GM23248 (cell line): Measurements from ENCODE around the gene TNP2. TPM values are rescaled to one million over a fixed set of nuclear protein-coding genes. Genes with fewer than 3 reads are reported as not detected.
"Not testable (repeated sequence)": the region's sequence is repeated elsewhere in the genome, so short reads cannot be mapped to it uniquely, and the experiment has no call there.

Source experiments
- DNase-seq: peaks from one replicate; pipeline ENCODE4 v3.0.0-alpha.2; 2015
- H2AFZ ChIP-seq: fragments of 200-600 bp; sonication (generic); 2 replicates; pipeline ENCODE4 v1.6.1; 2016; ENCODE audit warnings: antibody characterized with exemption
- H3F3A ChIP-seq: fragments of 200-600 bp; sonication (generic); 2 replicates; pipeline ENCODE4 v1.6.1; 2016; ENCODE audit warnings: mild to moderate bottlenecking, antibody characterized with exemption, mixed run types; ENCODE audit not compliant: insufficient read depth
- H3K27ac ChIP-seq: fragments of 200-600 bp; sonication (generic); 2 replicates; pipeline ENCODE4 v1.5.1; 2016; ENCODE audit warnings: mild to moderate bottlenecking
- H3K27me3 ChIP-seq: fragments of 200-600 bp; sonication (generic); replicated peaks from 2 replicates; pipeline ENCODE4 v1.6.1; 2016; ENCODE audit warnings: mild to moderate bottlenecking; ENCODE audit not compliant: insufficient read depth
- H3K36me3 ChIP-seq: fragments of 200-600 bp; sonication (generic); 2 replicates; pipeline ENCODE4 v1.6.1; 2016; ENCODE audit warnings: low read depth, mild to moderate bottlenecking
- H3K4me1 ChIP-seq: fragments of 200-600 bp; sonication (generic); 2 replicates; pipeline ENCODE4 v1.6.1; 2016; ENCODE audit warnings: mild to moderate bottlenecking; ENCODE audit not compliant: insufficient read depth
- H3K4me2 ChIP-seq: fragments of 200-600 bp; sonication (generic); one replicate; pipeline ENCODE4 v1.6.1; 2016; ENCODE audit warnings: mild to moderate bottlenecking; ENCODE audit not compliant: unreplicated experiment
- H3K4me3 ChIP-seq: fragments of 200-600 bp; sonication (generic); 2 replicates; pipeline ENCODE4 v1.5.1; 2016; ENCODE audit warnings: mild to moderate bottlenecking
- H3K79me2 ChIP-seq: fragments of 200-600 bp; sonication (generic); 2 replicates; pipeline ENCODE4 v1.6.1; 2016; ENCODE audit warnings: mild to moderate bottlenecking; ENCODE audit not compliant: insufficient read depth
- H3K9ac ChIP-seq: fragments of 200-600 bp; sonication (generic); 2 replicates; pipeline ENCODE4 v1.6.1; 2016; ENCODE audit warnings: mild to moderate bottlenecking
- H3K9me2 ChIP-seq: fragments of 200-600 bp; sonication (generic); 2 replicates; pipeline ENCODE4 v1.6.1; 2016; ENCODE audit warnings: mixed run types, mild to moderate bottlenecking, moderate library complexity; ENCODE audit not compliant: insufficient read depth
- H3K9me3 ChIP-seq: fragments of 200-600 bp; sonication (generic); one replicate; pipeline ENCODE4 v1.6.1; 2017; ENCODE audit warnings: low read depth
- H4K20me1 ChIP-seq: fragments of 200-600 bp; sonication (generic); 2 replicates; pipeline ENCODE4 v1.6.0; 2016; ENCODE audit not compliant: insufficient read depth
- EZH2 ChIP-seq: fragments of 200-600 bp; sonication (generic); IDR thresholded peaks from 2 replicates; pipeline ENCODE4 v1.6.1; 2018; ENCODE audit warnings: antibody characterized with exemption, mild to moderate bottlenecking; ENCODE audit not compliant: insufficient read depth, poor library complexity, severe bottlenecking
- EZH2phosphoT487 ChIP-seq: fragments of 200-600 bp; sonication (generic); IDR thresholded peaks from 2 replicates; pipeline ENCODE4 v1.6.1; 2018; ENCODE audit warnings: antibody characterized with exemption, moderate library complexity, mild to moderate bottlenecking, low read depth; ENCODE audit not compliant: insufficient read depth
- WGBS, 2 experiments: methylation state at CpG; one replicate each; pipeline ENCODE4 v1.1.6; 2015 to 2017; ENCODE audit warnings: low lambda C conversion rate in 2 of 2, low coverage in 1 of 2; ENCODE audit errors: missing lambda C conversion rate in 2 of 2; 5-methylcytosine and 5-hydroxymethylcytosine counted together
- in situ Hi-C: fragments of 300-500 bp; cut with MboI; formaldehyde crosslinking; loops from 2 replicates; pipeline ENCODE4 v1.15.0; 2020
- polyA plus RNA-seq: library from polyadenylated mRNA; unstranded; fragments of >200 nt; fragmentation: Nextera tagmentation; extraction: Ambion mirVana; gene quantifications from 2 replicates; pipeline ENCODE4 v1.2.1, GENCODE V29; 2016
- total RNA-seq: library from RNA; depleted of rRNA; stranded (reverse); fragments of >200 nt; shearing (Covaris generic); gene quantifications from 2 replicates; pipeline ENCODE4 v1.2.3, GENCODE V29; 2014

Gene TNP2
- total and polyA plus RNA-seq, 2 experiments from 2014 or later, result not detected

DNA sequence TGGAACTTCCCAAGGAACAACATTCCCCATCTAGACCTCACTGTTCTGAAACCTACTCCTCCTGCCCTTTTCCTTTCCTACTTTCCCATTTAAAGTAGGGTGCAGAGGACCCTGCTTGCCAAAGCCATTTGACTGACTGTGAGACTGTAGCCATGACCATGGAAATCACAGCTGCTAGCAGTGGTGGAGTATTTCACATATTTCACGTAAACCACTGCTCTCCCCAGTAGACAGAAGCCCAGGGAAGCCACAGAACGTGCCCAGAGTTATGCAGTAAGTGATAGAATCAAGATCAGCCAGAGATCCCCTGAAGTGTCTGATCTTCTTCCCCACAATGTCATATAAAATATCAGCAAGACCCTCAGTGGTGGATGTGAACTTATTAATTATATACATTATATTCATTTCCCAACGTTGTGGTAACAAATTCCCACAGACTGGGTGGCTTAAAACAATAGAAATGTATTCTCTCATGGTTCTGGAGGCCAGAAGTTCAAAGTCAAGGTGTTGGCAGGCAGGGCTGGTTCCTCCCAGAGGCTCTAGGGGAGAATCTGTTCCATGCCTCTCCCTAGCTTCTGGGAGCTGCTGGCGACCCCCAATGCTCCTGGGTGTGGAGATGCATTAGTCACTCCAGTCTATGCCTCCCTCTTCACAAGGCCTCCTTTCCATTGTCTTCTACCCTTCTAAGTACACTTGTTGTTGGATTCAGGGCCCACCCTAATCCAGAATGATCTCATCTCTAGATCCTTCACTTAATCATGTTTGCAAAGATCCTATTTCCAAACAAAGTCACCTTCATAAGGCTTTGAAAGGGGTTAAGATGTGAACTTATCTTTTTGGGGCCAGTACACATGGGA lies 32.7 kb upstream of the TNP2 start:
- Histone ChIP-seq H3K79me2 (no peaks in the 10 kb centered on the region), H3K9me2 (no peaks in the 10 kb centered on the region), H3K4me3 (no peak overlapping the region), H3K9ac (no peak overlapping the region), H3K36me3 (no peaks in the 10 kb centered on the region), H3K27me3 (no peaks in the 10 kb centered on the region), H3F3A (0 out of 2 replicates have a peak, but pooled peaks cover 4% of the 10 kb centered on the region), H4K20me1 (no peaks in the 10 kb centered on the region), H3K4me2 (no peak overlapping the region), H3K27ac (no peak overlapping the region), H2AFZ (no peak overlapping the region), H3K9me3 (no peaks in the 10 kb centered on the region), H3K4me1 (peaks cover 6% of the 10 kb centered on the region; the same call in 1 of the 2 replicates)
- in situ Hi-C loops, result no loop called here
- TF ChIP-seq EZH2, result no peak
- TF ChIP-seq EZH2phosphoT487, result no peak
- 71 to 73% methylated on average over 4 of the region's 4 CpGs for WGBS, 2 experiments
- DNase-seq, result peak; percentile 7

DNA sequence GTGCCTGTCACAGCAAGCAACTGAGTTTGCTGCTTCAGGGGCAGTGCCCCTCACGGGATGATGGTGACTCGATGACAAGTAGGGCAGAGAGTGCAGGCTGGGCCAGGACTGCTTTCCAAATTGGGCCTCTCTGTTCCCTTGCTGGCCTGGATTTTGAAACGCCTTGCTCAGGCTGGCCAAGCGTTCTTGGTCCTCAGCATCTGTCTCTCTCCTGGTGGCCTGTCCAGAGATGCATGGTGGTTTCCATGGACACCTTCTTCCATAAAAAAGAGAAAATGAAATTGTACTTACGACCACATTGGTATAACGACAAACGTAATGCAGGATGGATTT lies 31.4 kb upstream of the TNP2 start:
- Histone ChIP-seq H3K27me3 (no peaks in the 10 kb centered on the region), H3K79me2 (no peaks in the 10 kb centered on the region), H3K4me3 (no peak overlapping the region), H3K4me1 (peaks cover 9% of the 10 kb centered on the region; the same call in 1 of the 2 replicates), H3F3A (0 out of 2 replicates have a peak, but pooled peaks cover 4% of the 10 kb centered on the region), H2AFZ (no peak overlapping the region), H3K36me3 (no peaks in the 10 kb centered on the region), H3K9ac (no peak overlapping the region), H4K20me1 (no peaks in the 10 kb centered on the region), H3K4me2 (no peak overlapping the region), H3K27ac (no peak overlapping the region), H3K9me2 (no peaks in the 10 kb centered on the region), H3K9me3 (no peaks in the 10 kb centered on the region)
- TF ChIP-seq EZH2phosphoT487, result no peak
- TF ChIP-seq EZH2, result no peak
- 44 to 48% methylated on average over 7 of the region's 7 CpGs for WGBS, 2 experiments
- in situ Hi-C loops, result no loop called here
- DNase-seq, result no peak

DNA sequence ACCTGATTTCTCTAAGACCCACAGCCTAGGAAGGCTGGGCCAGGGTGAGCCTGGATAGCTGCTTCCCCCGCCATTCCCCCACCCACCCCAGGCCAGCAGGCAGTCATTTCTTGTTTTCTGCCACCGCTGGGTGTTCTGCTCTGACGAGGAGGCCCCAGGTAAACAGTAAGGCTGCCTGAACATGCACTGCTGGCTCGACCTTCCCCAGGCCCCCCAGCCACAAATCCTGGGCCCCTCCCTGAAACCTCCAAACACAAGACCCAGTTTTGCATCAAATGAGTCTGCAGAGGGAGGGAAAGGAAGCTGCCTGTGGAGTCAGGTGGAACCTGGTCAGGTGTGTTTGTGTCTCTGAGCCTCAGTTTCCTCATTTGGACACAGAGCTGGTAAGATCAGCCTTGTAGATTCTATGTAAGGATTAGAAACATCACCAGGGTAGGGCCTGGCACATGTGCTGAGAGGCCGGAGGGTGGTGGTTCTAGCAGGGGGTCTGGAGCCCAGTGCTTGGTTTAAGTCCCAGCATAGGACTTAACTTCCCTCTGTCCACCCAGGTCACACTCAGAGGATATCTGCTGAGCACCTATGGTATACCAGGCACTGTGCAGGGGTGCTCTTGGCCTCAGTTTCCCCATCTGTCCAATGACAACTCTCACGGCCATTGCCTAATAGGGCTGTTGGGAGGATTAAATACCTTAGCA lies 30.9 kb upstream of the TNP2 start:
- H2AFZ ChIP-seq, result no peak overlapping the region
- no peaks in the 10 kb centered on the region for H3K36me3 ChIP-seq
- 73 to 79% methylated on average over 6 of the region's 6 CpGs for WGBS, 2 experiments
- H3K9ac ChIP-seq, result no peak overlapping the region
- no peak overlapping the region for H3K27ac ChIP-seq
- TF ChIP-seq EZH2, result no peak
- no peak for TF ChIP-seq EZH2phosphoT487
- H3K4me3 ChIP-seq, result no peak overlapping the region
- in situ Hi-C loops, result no loop called here
- no peaks in the 10 kb centered on the region for H3K9me3 ChIP-seq
- H3K27me3 ChIP-seq, result no peaks in the 10 kb centered on the region
- H3K9me2 ChIP-seq, result no peaks in the 10 kb centered on the region
- H3K4me1 ChIP-seq, result peaks cover 9% of the 10 kb centered on the region; the same call in 1 of the 2 replicates
- no peaks in the 10 kb centered on the region for H3K79me2 ChIP-seq
- no peak for DNase-seq
- H3K4me2 ChIP-seq, result no peak overlapping the region
- H3F3A ChIP-seq, result 0 out of 2 replicates have a peak, but pooled peaks cover 4% of the 10 kb centered on the region
- H4K20me1 ChIP-seq, result no peaks in the 10 kb centered on the region

DNA sequence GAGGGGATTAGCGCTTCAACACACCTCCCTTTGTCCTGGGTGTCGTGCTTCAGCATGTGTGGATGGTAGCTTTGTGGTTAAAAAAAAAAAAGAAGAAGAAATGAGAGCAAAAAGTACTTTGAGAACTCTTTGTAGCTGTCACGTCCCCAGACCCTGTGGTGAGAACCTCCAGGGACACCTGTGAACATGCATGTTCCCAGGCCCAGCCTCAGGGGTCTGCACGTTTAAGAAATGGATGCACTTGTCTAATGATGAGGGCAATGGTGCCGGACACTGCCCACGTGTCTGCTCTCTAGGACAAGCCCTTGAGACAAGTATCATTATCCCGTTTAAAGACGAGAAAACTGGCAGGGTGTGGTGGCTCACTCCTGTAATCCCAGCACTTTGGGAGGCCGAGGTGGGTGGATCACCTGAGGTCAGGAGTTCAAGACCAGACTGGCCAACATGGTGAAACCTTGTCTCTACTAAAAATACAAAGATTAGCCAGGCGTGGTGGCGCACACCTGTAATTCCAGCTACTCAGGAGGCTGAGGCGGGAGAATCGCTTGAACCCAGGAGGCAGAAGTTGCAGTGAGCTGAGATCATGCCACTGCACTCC lies 29.9 kb upstream of the TNP2 start:
- H3F3A ChIP-seq, H3K36me3 ChIP-seq, DNase-seq, H3K27ac ChIP-seq, H3K9me2 ChIP-seq, H3K4me1 ChIP-seq, H3K4me2 ChIP-seq, H3K79me2 ChIP-seq, H2AFZ ChIP-seq, H3K27me3 ChIP-seq, H3K9me3 ChIP-seq, H3K9ac ChIP-seq, in situ Hi-C loops, H3K4me3 ChIP-seq, H4K20me1 ChIP-seq: not testable (repeated sequence)
- WGBS, 2 experiments, result 82 to 85% methylated on average over 13 of the region's 13 CpGs
